ENCODE data around the gene TNN. TPM values are rescaled to one million over a fixed set of nuclear protein-coding genes. Genes with fewer than 3 reads are reported as not detected.

The TNN gene
- total RNA-seq, 1 donor from 2014 or later: 0.26 TPM

GRCh38 chr1:175197531-175197930 is 129.9 kb downstream of the TNN start:
- H3K9me3 Mint-ChIP-seq: no peaks in the 10 kb centered on the region
- H3K36me3 Mint-ChIP-seq (ENCODE audit: low read depth): no peaks in the 10 kb centered on the region
- H3K27ac Mint-ChIP-seq (ENCODE audit: unreplicated experiment): no peak overlapping the region
- TF ChIP-seq CTCF (conservative IDR thresholded peaks at IDR 0.05): no peak
- H3K4me1 Mint-ChIP-seq: peaks cover 6% of the 10 kb centered on the region
- peaks cover 23% of the 10 kb centered on the region for H3K27me3 Mint-ChIP-seq (ENCODE audit: low read depth)
- DNase-seq (ENCODE audit: low read depth, low spot score): no peak
- no peak overlapping the region for H3K4me3 Mint-ChIP-seq

Other genes starting within 250 kb of the TNN start
- gene CACYBP, start 67.9 kb upstream of the TNN start, total RNA-seq: 172 and 173 TPM in 2 replicates
- 34.4 and 37.6 TPM in 2 replicates for gene MRPS14, start 44.4 kb upstream of the TNN start, total RNA-seq
- gene KIAA0040, start 124.9 kb downstream of the TNN start, total RNA-seq: 0.14 and 0.42 TPM in 2 replicates

Data from neural crest cell (in vitro differentiated cells).